Pancreas (tissue), 10 donors: ENCODE results near the gene PRLH. TPM values are rescaled to one million over a fixed set of nuclear protein-coding genes. Genes with fewer than 3 reads are reported as not detected.

ENCODE experiments used
- ATAC-seq, 4 donors: fragments of 200-7000 bp; cut with Tn5 transposase; one replicate each; pipeline versions ENCODE4 v1.8.0 to v1.9.1; 2020; ENCODE audit warnings: mild to moderate bottlenecking in 4 of 4, moderate library complexity in 4 of 4
- DNase-seq, 6 donors: peaks; one replicate each; pipeline ENCODE4 v3.0.0-alpha.2; 2020
- FAIRE-seq: peaks from 2 replicates; lab custom pipeline; 2012; peaks lifted over from hg19 to GRCh38; lab: Jason Lieb, UNC
- H3K27ac ChIP-seq, 4 donors: fragments of 200-600 bp; sonication (generic); 1 replicate in 3 of 4; 2 replicates in 1 of 4; pipeline versions ENCODE4 v1.5.0 to v1.8.0; 2020
- H3K27me3 ChIP-seq, 4 donors: fragments of 200-600 bp; one replicate each; pipeline ENCODE4 v1.8.0; 2021
- H3K36me3 ChIP-seq, 3 donors: fragments of 200-600 bp; sonication (generic) in 1 of 3; one replicate each; pipeline versions ENCODE4 v1.5.0 to v1.8.0; 2020 to 2021
- H3K4me1 ChIP-seq, 3 donors: fragments of 200-600 bp; one replicate each; pipeline ENCODE4 v1.8.0; 2021
- H3K4me3 ChIP-seq, 4 donors: fragments of 200-600 bp; sonication (generic) in 2 of 4; one replicate each; pipeline versions ENCODE4 v1.5.0 to v1.8.0; 2020 to 2021
- H3K9me3 ChIP-seq, 4 donors: fragments of 200-600 bp; one replicate each; pipeline ENCODE4 v1.8.0; 2021
- WGBS, 2 donors: extraction: QIAGEN DNeasy Blood & Tissue Kit; methylation state at CpG; one replicate each; pipeline ENCODE4 v1.1.7; 2013; 5-methylcytosine and 5-hydroxymethylcytosine counted together
- intact Hi-C, 3 donors: fragments of 100-400 bp; cut with DNase I; formaldehyde crosslinking; loops; one replicate each; pipeline versions ENCODE4 v1.11.1 to v1.14.2; 2022
- polyA plus RNA-seq, 2 donors: library from polyadenylated mRNA; stranded (reverse); fragments of 200-250 nt; gene quantifications; one replicate each; pipeline ENCODE4 v1.2.3, GENCODE V29; 2013
- total RNA-seq, 6 donors: library from RNA; stranded (reverse); fragmentation: NEBNext Ultra II Directional in 4 of 6; extraction: Animal tissue kit (Norgen Biotek cat#: 25700) in 4 of 6; gene quantifications; one replicate each; pipeline versions ENCODE4 v1.2.1 to v1.2.4, GENCODE V29; 2021 to 2023
- TF ChIP-seq, protein P1 (sequence below), 4 donors: fragments of 200-600 bp; sonication (generic) in 3 of 4; IDR thresholded peaks; one replicate each; pipeline versions ENCODE4 v1.5.0 to v1.8.0; 2021; ENCODE audit warnings: antibody characterized with exemption in 4 of 4
- donor health status: healthy with polysubstance abuse.
- donor health status: DM: no; HTN: no; CAD: no; lungs with moderate emphysema.
- donor health status: DM: no; HTN: no; CAD: no.
- donor health status: control.
- donor health status: control.
- donor health status: Bipolar disorder and iron deficiency.
- donor health status: DM: yes; HTN: yes; CAD: no.
- donor health status: DM: no; HTN: no; CAD: no.
- donor health status: DM: no; HTN: no; CAD: no.
- donor health status: DM: yes; HTN: yes; CAD: no.

Gene PRLH
- total and polyA plus RNA-seq, 8 donors = not detected

DNA sequence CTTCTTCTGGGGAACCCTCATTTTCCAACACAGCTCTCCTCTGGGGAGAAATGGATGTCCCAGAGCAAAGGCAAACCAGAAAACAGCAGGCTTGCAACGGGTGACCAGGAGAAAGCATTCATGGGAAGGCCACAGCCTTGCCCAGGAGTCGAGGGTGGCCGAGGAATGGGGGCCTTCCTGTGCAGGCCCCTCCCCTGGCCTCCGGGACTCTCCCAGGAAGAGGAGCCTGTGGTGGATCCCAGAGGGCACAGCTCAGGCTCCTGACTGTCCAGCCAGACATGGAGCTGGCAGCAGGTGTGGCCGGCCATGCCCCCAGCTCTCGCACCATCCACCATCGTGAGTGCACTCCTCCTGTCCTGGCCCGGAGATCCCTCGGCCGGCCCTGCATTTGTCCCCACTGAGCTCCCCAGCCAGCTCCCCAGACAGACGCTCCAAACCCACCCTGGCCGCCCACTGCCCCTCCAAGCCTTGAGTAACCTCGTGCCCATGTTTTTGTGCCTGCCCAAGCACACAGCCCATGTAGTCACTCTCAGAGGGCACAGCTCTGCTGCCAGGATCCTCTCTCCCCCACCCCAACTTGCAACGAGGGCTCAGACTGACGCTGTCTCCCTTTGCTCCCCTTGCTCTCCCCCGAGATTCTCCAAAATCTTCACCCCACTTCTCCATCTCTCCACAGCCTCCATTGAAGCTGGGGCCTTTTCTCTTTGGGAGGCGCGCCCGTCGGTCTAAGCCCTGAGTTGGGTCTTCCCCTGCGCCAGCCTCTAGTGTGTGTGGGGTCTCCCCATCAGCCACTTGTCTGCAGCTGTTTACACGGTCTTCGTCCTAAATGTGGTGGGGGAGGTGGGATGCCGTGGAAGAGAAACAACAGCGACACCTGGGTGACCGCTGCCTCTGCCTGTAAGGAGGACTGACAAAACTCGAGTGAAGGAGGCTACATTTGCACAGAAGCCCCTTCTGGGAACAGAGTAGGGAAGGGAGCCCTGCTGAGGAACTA, 9.8 kb downstream of the PRLH start:
- FAIRE-seq = no peak
- peak in 1 of 6 donors; percentile 48 for DNase-seq
- no peak overlapping the region for H3K4me3 ChIP-seq
- H3K9me3 ChIP-seq = no peaks in the 10 kb centered on the region
- H3K27me3 ChIP-seq = no peaks in the 10 kb centered on the region
- ATAC-seq = no peak
- peaks cover 0 to 16% (median 8%) of the 10 kb centered on the region in 3 donors for H3K36me3 ChIP-seq
- TF ChIP-seq, protein P1, sequence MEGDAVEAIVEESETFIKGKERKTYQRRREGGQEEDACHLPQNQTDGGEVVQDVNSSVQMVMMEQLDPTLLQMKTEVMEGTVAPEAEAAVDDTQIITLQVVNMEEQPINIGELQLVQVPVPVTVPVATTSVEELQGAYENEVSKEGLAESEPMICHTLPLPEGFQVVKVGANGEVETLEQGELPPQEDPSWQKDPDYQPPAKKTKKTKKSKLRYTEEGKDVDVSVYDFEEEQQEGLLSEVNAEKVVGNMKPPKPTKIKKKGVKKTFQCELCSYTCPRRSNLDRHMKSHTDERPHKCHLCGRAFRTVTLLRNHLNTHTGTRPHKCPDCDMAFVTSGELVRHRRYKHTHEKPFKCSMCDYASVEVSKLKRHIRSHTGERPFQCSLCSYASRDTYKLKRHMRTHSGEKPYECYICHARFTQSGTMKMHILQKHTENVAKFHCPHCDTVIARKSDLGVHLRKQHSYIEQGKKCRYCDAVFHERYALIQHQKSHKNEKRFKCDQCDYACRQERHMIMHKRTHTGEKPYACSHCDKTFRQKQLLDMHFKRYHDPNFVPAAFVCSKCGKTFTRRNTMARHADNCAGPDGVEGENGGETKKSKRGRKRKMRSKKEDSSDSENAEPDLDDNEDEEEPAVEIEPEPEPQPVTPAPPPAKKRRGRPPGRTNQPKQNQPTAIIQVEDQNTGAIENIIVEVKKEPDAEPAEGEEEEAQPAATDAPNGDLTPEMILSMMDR (IDR thresholded peaks at IDR 0.05) = no peak
- no peak overlapping the region for H3K27ac ChIP-seq
- intact Hi-C loops = loop anchor here in 2 of 3 donors (10.0 kb wide), 2 partner anchors 169 to 421 kb away; no protein-coding TSS in a partner anchor
- WGBS, 2 donors = 90 to 93% methylated on average over 27 of the region's 27 CpGs
- peaks cover 0 to 7% (median 6%) of the 10 kb centered on the region in 3 donors for H3K4me1 ChIP-seq

DNA sequence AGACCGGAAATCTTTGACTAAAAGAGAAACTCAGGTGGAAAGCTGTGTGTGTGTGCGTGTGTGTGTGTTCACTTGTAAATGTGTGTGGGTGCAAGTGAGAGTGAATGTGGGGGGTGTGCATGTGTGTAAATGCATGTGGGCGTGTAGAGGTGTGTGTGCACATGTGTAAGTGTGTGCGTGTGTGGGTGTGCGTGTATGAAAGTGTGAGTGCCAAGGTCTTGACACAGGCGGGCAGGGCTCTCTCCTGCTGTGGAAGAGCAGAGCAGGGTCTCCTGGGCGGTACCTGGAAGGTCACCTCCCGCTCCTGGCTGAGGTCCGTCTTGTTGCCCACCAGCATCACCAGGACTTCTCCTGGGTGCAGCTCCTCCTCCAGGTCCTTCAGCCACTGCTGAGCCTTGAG, 10.6 kb downstream of the PRLH start:
- Histone ChIP-seq H3K4me3 (no peak overlapping the region), H3K27ac (no peak overlapping the region), H3K4me1 (peaks cover 0 to 9% (median 6%) of the 10 kb centered on the region in 3 donors), H3K9me3 (no peaks in the 10 kb centered on the region), H3K27me3 (no peaks in the 10 kb centered on the region), H3K36me3 (peaks cover 0 to 16% (median 8%) of the 10 kb centered on the region in 3 donors)
- WGBS, 2 donors = 91 to 94% methylated on average over 9 of the region's 9 CpGs
- ATAC-seq (no peak), DNase-seq (peak in 2 of 6 donors; percentile 6 to 13), FAIRE-seq (no peak)
- TF ChIP-seq, protein P1 (IDR thresholded peaks at IDR 0.05) = no peak
- intact Hi-C loops = loop anchor here in 2 of 3 donors (10.0 kb wide), 2 partner anchors 168 to 422 kb away; no protein-coding TSS in a partner anchor

DNA sequence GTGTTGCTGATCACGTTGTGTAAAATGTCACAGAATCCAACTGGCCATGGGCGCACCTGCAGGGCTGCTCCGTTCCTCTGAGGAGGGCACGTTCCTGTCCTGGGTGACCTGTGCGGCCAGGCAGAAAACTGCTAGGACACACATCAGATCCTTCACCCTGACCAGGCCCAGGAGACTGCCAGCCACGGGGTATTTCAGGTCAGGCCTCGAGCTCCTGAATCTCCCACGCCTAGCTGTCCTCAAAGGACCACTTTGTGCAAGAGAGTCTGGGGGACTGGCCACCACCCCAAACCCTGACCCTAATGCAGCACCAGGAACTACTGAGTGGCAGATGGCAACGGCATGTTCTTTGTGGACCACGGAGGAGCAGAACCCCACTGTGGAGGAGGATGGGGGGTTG, 11.1 kb downstream of the PRLH start:
- H3K9me3 ChIP-seq = no peaks in the 10 kb centered on the region
- no peak overlapping the region for H3K27ac ChIP-seq
- intact Hi-C loops = loop anchor here in 2 of 3 donors (10.0 kb wide), 2 partner anchors 167 to 423 kb away; no protein-coding TSS in a partner anchor
- TF ChIP-seq, protein P1 (IDR thresholded peaks at IDR 0.05) = no peak
- ATAC-seq (no peak), DNase-seq (peak in 2 of 6 donors; percentile 5 to 45), FAIRE-seq (no peak)
- no peaks in the 10 kb centered on the region for H3K27me3 ChIP-seq
- peaks cover 0 to 16% (median 8%) of the 10 kb centered on the region in 3 donors for H3K36me3 ChIP-seq
- no peak overlapping the region for H3K4me3 ChIP-seq
- peaks cover under 1 to 10% (median 3%) of the 10 kb centered on the region in 3 donors for H3K4me1 ChIP-seq
- 90 to 93% methylated on average over 10 of the region's 10 CpGs for WGBS, 2 donors

DNA sequence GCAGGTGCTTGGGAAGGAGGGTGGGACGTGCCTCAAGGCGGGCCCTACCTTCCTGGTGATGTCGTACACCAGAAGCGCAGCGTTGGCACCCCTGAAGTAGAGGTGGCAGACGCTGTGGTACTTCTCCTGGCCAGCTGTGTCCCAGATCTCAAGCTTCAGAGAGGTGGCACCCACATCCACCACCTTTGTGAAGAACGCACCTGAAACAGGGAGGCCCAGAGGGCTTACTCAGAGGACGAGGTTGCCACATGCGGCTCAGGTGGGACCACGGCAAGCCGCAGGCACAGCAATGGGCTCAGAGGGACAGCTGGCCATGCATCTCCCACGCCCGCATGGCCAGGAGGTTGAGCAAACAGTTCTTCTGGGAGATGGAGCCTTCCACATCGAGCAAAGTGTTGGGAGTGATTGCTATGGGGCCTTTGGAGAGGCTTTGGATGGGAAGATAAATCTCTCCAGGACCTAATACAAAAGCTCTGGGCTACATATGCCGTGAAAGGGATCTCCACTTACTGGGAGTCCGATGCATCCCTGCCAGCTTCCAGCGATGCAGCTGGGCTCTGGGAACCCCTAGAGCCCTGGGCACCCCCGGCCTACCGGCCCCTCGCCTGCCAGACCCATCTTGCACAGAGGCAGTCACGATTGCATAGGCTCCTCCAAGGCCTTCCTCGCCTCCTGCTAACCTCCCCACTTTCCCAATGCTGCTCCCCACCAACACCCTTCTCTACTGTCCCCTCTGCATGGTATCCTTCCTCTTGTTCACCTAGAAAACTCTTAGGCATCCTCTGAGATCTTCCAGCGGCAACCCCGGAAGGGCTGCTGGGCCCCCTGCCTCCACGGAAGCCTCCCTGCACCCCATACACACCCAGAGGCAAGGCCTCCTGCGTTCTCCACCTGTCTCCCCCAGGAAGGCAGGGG, 11.8 kb downstream of the PRLH start:
- TF ChIP-seq, protein P1 (IDR thresholded peaks at IDR 0.05) = no peak
- no peaks in the 10 kb centered on the region for H3K9me3 ChIP-seq
- no peaks in the 10 kb centered on the region for H3K27me3 ChIP-seq
- peaks cover 0 to 16% (median 8%) of the 10 kb centered on the region in 3 donors for H3K36me3 ChIP-seq
- no peak for ATAC-seq
- peak in 2 of 6 donors; percentile 8 to 47 for DNase-seq
- 93 to 95% methylated on average over 26 of the region's 26 CpGs for WGBS, 2 donors
- H3K4me1 ChIP-seq = peaks cover 0 to 10% (median 3%) of the 10 kb centered on the region in 3 donors
- no peak overlapping the region for H3K27ac ChIP-seq
- no peak for FAIRE-seq
- intact Hi-C loops = loop anchor here in 2 of 3 donors (10.0 kb wide), 2 partner anchors 167 to 423 kb away; no protein-coding TSS in a partner anchor
- H3K4me3 ChIP-seq = no peak overlapping the region
